ENCODE results near the gene COX20.

DNA sequence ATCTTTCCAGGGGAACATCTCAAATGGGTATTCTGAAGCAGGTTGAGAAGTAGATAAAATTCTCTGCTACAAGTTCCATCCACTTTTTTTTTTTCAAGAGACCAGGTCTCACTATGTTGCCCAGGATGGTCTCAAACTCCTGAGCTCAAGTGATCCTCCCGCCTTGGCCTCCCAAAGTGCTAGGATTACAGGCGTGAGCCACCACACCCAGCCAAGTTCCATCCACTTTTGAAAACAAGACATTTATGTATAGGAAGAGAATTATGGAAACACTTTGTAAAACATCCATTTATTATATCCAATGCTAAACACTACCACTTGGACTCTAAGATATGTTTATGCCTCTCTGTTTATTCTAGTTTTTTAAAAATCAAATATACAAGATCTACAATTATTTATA lies 15.4 kb downstream of the COX20 start:
- no peak for TF ChIP-seq POLR2AphosphoS5 (IDR thresholded peaks at IDR 0.05)
- TF ChIP-seq, protein P1, sequence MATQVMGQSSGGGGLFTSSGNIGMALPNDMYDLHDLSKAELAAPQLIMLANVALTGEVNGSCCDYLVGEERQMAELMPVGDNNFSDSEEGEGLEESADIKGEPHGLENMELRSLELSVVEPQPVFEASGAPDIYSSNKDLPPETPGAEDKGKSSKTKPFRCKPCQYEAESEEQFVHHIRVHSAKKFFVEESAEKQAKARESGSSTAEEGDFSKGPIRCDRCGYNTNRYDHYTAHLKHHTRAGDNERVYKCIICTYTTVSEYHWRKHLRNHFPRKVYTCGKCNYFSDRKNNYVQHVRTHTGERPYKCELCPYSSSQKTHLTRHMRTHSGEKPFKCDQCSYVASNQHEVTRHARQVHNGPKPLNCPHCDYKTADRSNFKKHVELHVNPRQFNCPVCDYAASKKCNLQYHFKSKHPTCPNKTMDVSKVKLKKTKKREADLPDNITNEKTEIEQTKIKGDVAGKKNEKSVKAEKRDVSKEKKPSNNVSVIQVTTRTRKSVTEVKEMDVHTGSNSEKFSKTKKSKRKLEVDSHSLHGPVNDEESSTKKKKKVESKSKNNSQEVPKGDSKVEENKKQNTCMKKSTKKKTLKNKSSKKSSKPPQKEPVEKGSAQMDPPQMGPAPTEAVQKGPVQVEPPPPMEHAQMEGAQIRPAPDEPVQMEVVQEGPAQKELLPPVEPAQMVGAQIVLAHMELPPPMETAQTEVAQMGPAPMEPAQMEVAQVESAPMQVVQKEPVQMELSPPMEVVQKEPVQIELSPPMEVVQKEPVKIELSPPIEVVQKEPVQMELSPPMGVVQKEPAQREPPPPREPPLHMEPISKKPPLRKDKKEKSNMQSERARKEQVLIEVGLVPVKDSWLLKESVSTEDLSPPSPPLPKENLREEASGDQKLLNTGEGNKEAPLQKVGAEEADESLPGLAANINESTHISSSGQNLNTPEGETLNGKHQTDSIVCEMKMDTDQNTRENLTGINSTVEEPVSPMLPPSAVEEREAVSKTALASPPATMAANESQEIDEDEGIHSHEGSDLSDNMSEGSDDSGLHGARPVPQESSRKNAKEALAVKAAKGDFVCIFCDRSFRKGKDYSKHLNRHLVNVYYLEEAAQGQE (IDR thresholded peaks at IDR 0.05; ENCODE audit: borderline replicate concordance): no peak
